A673 (cell line): Measurements from ENCODE around the gene UNC79. TPM values are rescaled to one million over a fixed set of nuclear protein-coding genes. Genes with fewer than 3 reads are reported as not detected.

Experiments used
- BruUV-seq: library from RNA; stranded (reverse); fragments of 400-500 nt; replicated peaks from 2 replicates; lab custom pipeline; 2021; lab: Mats Ljungman, UMichigan
- CTCF ChIA-PET: fragments of 300-600 bp; sonication (Branson Sonifier 250); formaldehyde crosslinking; loops from one replicate; lab custom pipeline; 2022; ENCODE audit warnings: antibody characterized with exemption; lab: Charles Lee
- POLR2A ChIA-PET: fragments of 300-600 bp; sonication (Branson Sonifier 250); formaldehyde crosslinking; loops from one replicate; lab custom pipeline; 2022; ENCODE audit warnings: antibody characterized with exemption; ENCODE audit not compliant: low non-redundant PET; lab: Charles Lee
- DNase-seq: peaks from one replicate; pipeline ENCODE4 v3.0.0-alpha.2; 2015; ENCODE audit warnings: low spot score
- H3K27ac ChIP-seq: fragments of 200-600 bp; sonication (generic); 2 replicates; pipeline ENCODE4 v1.5.1; 2016; ENCODE audit warnings: mixed run types, low read depth, mild to moderate bottlenecking, mixed read lengths, antibody characterized with exemption, low read length; ENCODE audit not compliant: poor library complexity, severe bottlenecking
- H3K27me3 ChIP-seq: fragments of 200-600 bp; sonication (generic); replicated peaks from 2 replicates; pipeline ENCODE4 v1.6.1; 2017; ENCODE audit warnings: mixed run types, low read depth, mild to moderate bottlenecking, mixed read lengths, antibody characterized with exemption, low read length; ENCODE audit not compliant: insufficient read depth, poor library complexity
- H3K36me3 ChIP-seq: fragments of 200-600 bp; sonication (generic); 2 replicates; pipeline ENCODE4 v1.6.1; 2016; ENCODE audit warnings: mixed run types, mild to moderate bottlenecking, mixed read lengths, antibody characterized with exemption, low read length; ENCODE audit not compliant: insufficient read depth, poor library complexity, severe bottlenecking
- H3K4me1 ChIP-seq: fragments of 200-600 bp; sonication (generic); 2 replicates; pipeline ENCODE4 v1.6.1; 2017; ENCODE audit warnings: mixed run types, mild to moderate bottlenecking, mixed read lengths, antibody characterized with exemption, low read length; ENCODE audit not compliant: insufficient read depth, poor library complexity, severe bottlenecking
- H3K4me3 ChIP-seq: fragments of 200-600 bp; sonication (generic); 2 replicates; pipeline ENCODE4 v1.5.1; 2016; ENCODE audit warnings: low read depth, mixed run types, mild to moderate bottlenecking, mixed read lengths, low read length; ENCODE audit not compliant: poor library complexity, severe bottlenecking
- H3K9me3 ChIP-seq: fragments of 200-600 bp; sonication (generic); 2 replicates; pipeline ENCODE4 v1.6.1; 2016; ENCODE audit warnings: mixed run types, low read depth, mild to moderate bottlenecking, mixed read lengths, antibody characterized with exemption, low read length; ENCODE audit not compliant: poor library complexity, severe bottlenecking
- CTCF ChIP-seq: fragments of 300-800, 200-600 bp; sonication (generic); conservative IDR thresholded peaks from 2 replicates; pipeline ENCODE4 v1.5.1; 2017; ENCODE audit warnings: low read depth, mild to moderate bottlenecking, antibody characterized with exemption, low read length, moderate library complexity, mixed read lengths
- EZH2 ChIP-seq: fragments of 200-600 bp; sonication (generic); IDR thresholded peaks from 2 replicates; pipeline ENCODE4 v1.6.1; 2017; ENCODE audit warnings: borderline replicate concordance, low read depth, mild to moderate bottlenecking, mixed read lengths, antibody characterized with exemption, low read length; ENCODE audit not compliant: poor library complexity, severe bottlenecking
- intact Hi-C: fragments of 100-400 bp; cut with micrococcal nuclease; formaldehyde crosslinking; loops from one replicate; pipeline ENCODE4 v1.10.0; 2022; ENCODE audit not compliant: unreplicated experiment
- total RNA-seq: library from RNA; stranded (reverse); gene quantifications from 2 replicates; pipeline ENCODE4 v1.2.3, GENCODE V29; 2021

Gene UNC79
- total RNA-seq, 1 experiment from 2014 or later = 0.15 TPM

DNA sequence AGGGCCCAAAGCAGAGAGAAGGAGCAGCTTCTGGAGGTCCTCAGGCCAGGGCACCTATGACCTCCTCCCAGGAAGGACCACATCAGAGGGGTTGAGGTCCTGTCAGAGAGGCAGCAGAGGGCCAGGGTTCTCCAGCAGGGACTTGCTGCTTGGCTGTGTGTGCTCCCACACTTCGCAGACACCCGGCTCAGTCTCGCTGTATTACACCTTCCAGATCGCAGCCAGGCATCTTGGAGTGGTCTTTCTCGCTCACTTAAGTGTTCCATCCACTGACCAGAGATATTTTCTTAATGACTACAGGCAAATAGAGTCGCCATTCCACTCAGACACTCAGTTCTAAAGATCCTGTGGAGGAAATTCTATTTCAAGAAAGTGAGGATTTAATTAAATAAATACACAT is 273.2 kb downstream of the UNC79 start:
- intact Hi-C loops = no loop called here
- no TSS peak for BruUV-seq
- TF ChIP-seq EZH2 (no peak), CTCF (no peak)

GRCh38 chr14:93705513-93706156 is 274.9 kb downstream of the UNC79 start:
- no peaks in the 10 kb centered on the region for H3K36me3 ChIP-seq
- intact Hi-C loops = no loop called here
- CTCF ChIA-PET = no interaction called here

More for the DNA sequence above, 273.2 kb downstream of the UNC79 start:
- Histone ChIP-seq H3K4me1 (no peaks in the 10 kb centered on the region), H3K4me3 (no peak overlapping the region), H3K27ac (no peak overlapping the region), H3K27me3 (peaks cover 21% of the 10 kb centered on the region), H3K36me3 (no peaks in the 10 kb centered on the region), H3K9me3 (no peaks in the 10 kb centered on the region)
- ChIA-PET POLR2A (no interaction called here), CTCF (no interaction called here)
- DNase-seq = no peak

GRCh38 chr14:93706360-93706955 is 275.7 kb downstream of the UNC79 start:
- no peak for TF ChIP-seq EZH2
- no peak for TF ChIP-seq CTCF
- DNase-seq = no peak
- Histone ChIP-seq H3K4me3 (no peak overlapping the region), H3K27me3 (peaks cover 8% of the 10 kb centered on the region), H3K4me1 (no peaks in the 10 kb centered on the region), H3K9me3 (no peaks in the 10 kb centered on the region), H3K36me3 (no peaks in the 10 kb centered on the region), H3K27ac (no peak overlapping the region)
- intact Hi-C loops = no loop called here
- ChIA-PET POLR2A (no interaction called here), CTCF (no interaction called here)
- no TSS peak for BruUV-seq

More at GRCh38 chr14:93705513-93706156, 274.9 kb downstream of the UNC79 start:
- Histone ChIP-seq H3K9me3 (no peaks in the 10 kb centered on the region), H3K4me1 (no peaks in the 10 kb centered on the region), H3K4me3 (no peak overlapping the region), H3K27me3 (peaks cover 11% of the 10 kb centered on the region), H3K27ac (no peak overlapping the region)
- no peak for DNase-seq
- POLR2A ChIA-PET = no interaction called here
- no TSS peak for BruUV-seq
- TF ChIP-seq CTCF = no peak
- no peak for TF ChIP-seq EZH2
